ENCODE data around the gene ZNF878.

ZNF878 gene

GRCh38 chr19:12042893-12043292, 9.9 kb downstream of the ZNF878 start:
- Histone ChIP-seq H3K4me3 (replicated peaks; ENCODE audit: insufficient read depth, low read length) (no peak overlapping the region), H3K27ac (replicated peaks) (no peak overlapping the region), H3K27me3 (ENCODE audit: insufficient read depth, poor library complexity, severe bottlenecking) (no peaks in the 10 kb centered on the region)
- TF ChIP-seq, protein P1, sequence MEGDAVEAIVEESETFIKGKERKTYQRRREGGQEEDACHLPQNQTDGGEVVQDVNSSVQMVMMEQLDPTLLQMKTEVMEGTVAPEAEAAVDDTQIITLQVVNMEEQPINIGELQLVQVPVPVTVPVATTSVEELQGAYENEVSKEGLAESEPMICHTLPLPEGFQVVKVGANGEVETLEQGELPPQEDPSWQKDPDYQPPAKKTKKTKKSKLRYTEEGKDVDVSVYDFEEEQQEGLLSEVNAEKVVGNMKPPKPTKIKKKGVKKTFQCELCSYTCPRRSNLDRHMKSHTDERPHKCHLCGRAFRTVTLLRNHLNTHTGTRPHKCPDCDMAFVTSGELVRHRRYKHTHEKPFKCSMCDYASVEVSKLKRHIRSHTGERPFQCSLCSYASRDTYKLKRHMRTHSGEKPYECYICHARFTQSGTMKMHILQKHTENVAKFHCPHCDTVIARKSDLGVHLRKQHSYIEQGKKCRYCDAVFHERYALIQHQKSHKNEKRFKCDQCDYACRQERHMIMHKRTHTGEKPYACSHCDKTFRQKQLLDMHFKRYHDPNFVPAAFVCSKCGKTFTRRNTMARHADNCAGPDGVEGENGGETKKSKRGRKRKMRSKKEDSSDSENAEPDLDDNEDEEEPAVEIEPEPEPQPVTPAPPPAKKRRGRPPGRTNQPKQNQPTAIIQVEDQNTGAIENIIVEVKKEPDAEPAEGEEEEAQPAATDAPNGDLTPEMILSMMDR (IDR thresholded peaks at IDR 0.05; ENCODE audit: insufficient read depth, low read length), result no peak
- TF ChIP-seq, protein P2, sequence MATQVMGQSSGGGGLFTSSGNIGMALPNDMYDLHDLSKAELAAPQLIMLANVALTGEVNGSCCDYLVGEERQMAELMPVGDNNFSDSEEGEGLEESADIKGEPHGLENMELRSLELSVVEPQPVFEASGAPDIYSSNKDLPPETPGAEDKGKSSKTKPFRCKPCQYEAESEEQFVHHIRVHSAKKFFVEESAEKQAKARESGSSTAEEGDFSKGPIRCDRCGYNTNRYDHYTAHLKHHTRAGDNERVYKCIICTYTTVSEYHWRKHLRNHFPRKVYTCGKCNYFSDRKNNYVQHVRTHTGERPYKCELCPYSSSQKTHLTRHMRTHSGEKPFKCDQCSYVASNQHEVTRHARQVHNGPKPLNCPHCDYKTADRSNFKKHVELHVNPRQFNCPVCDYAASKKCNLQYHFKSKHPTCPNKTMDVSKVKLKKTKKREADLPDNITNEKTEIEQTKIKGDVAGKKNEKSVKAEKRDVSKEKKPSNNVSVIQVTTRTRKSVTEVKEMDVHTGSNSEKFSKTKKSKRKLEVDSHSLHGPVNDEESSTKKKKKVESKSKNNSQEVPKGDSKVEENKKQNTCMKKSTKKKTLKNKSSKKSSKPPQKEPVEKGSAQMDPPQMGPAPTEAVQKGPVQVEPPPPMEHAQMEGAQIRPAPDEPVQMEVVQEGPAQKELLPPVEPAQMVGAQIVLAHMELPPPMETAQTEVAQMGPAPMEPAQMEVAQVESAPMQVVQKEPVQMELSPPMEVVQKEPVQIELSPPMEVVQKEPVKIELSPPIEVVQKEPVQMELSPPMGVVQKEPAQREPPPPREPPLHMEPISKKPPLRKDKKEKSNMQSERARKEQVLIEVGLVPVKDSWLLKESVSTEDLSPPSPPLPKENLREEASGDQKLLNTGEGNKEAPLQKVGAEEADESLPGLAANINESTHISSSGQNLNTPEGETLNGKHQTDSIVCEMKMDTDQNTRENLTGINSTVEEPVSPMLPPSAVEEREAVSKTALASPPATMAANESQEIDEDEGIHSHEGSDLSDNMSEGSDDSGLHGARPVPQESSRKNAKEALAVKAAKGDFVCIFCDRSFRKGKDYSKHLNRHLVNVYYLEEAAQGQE (IDR thresholded peaks at IDR 0.05; ENCODE audit: insufficient replicate concordance, low read depth), result no peak
- TF ChIP-seq SPI1 (IDR thresholded peaks at IDR 0.05; ENCODE audit: borderline replicate concordance, low read depth) (no peak), GABPA (IDR thresholded peaks at IDR 0.05; ENCODE audit: low read depth) (no peak), POLR2AphosphoS5 (IDR thresholded peaks at IDR 0.05; ENCODE audit: low read depth) (no peak)
- no peak for DNase-seq (ENCODE audit: low read depth in 1 of 2, low spot score in 1 of 2)

GRCh38 chr19:12035220-12036172, 17.3 kb downstream of the ZNF878 start, which contains the start of gene ZNF433:
Gene ZNF433 (minus strand): TSS chr19:12035679. CDS start chr19:12035539, 140 bp downstream.
- TF ChIP-seq, protein P1 (IDR thresholded peaks at IDR 0.05; ENCODE audit: insufficient read depth, low read length), result no peak
- TF ChIP-seq, protein P2 (IDR thresholded peaks at IDR 0.05; ENCODE audit: insufficient replicate concordance, low read depth), result no peak
- TF ChIP-seq GABPA (IDR thresholded peaks at IDR 0.05; ENCODE audit: low read depth), result no peak
- DNase-seq (ENCODE audit: low read depth in 1 of 2, low spot score in 1 of 2), result peak in 1 of 2 experiments; percentile 1
- Histone ChIP-seq H3K27ac (replicated peaks) (no peak within 1 kb of the TSS), H3K4me3 (replicated peaks; ENCODE audit: insufficient read depth, low read length) (no peak within 1 kb of the TSS), H3K27me3 (ENCODE audit: insufficient read depth, poor library complexity, severe bottlenecking) (no peaks in the 10 kb centered on the region)

GRCh38 chr19:12034620-12035019, 18.1 kb downstream of the ZNF878 start:
- Histone ChIP-seq H3K4me3 (replicated peaks; ENCODE audit: insufficient read depth, low read length) (no peak overlapping the region), H3K27ac (replicated peaks) (no peak overlapping the region), H3K27me3 (ENCODE audit: insufficient read depth, poor library complexity, severe bottlenecking) (no peaks in the 10 kb centered on the region)
- no peak for DNase-seq (ENCODE audit: low read depth in 1 of 2, low spot score in 1 of 2)
- TF ChIP-seq, protein P1 (IDR thresholded peaks at IDR 0.05; ENCODE audit: insufficient read depth, low read length), result no peak
- no peak for TF ChIP-seq GABPA (IDR thresholded peaks at IDR 0.05; ENCODE audit: low read depth)

All from HL-60 (cell line).